NCI-H2196 treated with DMSO at 0.1 percent for 48 hours (cell line): ENCODE measurements around the gene CBX8.

Source experiments
- DNase-seq: peaks from one replicate; lab custom pipeline; 2025; ENCODE audit not compliant: unreplicated experiment; lab: John Stamatoyannopoulos, UW

CBX8 gene

DNA sequence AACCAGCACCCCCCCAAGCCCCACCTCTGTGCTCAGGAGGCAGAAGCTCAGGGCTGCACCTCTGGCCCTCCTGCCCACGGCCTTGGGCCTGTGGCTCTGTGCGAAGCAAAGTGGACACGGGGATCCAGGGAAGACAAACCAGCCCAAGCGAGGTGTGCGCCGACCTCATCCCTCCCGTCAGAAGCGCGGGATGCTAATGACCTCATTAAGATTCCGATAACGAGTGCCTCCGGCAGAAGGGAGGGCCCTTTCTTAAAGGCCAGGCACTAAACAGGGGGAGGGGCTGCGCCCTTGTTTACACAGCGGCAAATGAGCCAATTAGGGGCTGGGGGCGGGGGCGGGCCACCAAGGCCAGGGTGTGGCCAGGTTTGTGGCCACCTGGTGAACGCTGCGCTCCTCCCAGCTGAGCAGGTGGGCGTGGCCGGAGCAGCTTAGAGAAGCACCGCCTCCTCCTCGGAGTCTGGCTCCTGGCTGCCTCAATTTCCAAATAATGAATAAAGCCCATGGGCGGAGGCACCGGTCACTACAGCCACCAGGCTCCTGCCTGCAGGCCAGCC, 39.2 kb upstream of the CBX8 start:
- DNase-seq = peak; percentile 93

- no peak for DNase-seq
Observed at GRCh38 chr17:79835470-79835899, 38.6 kb upstream of the CBX8 start.

- DNase-seq = no peak
Observed at GRCh38 chr17:79834565-79835469, 37.9 kb upstream of the CBX8 start.

DNA sequence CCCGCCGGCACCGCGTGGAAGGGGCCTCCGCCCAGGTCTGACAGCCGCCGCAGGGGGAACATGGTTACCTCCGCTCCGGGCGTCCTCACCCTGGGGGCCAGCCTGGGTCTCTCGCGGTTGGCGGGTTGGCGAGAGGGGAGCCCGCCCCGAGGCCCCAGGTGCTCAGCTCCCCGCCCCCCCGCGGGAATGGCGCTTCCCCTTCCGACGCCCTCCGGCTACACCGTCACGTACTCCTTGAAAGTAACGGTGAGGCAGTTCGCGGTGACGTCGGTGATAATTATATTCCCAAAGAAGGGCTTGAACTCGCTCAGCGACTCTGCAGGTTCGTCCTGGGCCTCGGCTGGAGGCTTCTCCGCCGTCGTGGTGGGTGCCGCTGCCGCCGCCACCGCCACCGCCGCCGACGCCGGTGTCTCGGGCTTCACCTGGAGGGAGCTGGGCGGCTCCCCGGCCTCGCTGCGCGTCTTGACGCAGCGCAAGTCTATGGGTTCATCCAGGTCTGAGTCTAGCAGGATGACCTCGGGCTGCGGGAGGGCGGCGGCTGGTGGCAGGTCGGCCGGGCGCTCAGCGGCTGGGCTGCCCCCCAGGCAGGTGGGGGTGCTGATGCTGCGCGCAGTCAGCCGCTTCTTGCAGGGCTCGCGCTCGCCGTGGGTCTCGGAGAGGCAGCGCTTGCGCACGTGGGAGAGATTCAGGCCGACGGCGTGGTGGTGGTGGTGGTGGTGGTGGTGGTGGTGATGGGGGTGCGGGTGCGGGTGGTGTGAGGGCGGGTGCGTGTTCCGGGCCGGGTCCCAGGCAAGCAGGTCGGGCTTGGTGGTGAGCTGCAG, 37.1 kb upstream of the CBX8 start:
- DNase-seq = no peak

- DNase-seq = no peak
Observed at GRCh38 chr17:79833110-79833450, 36.2 kb upstream of the CBX8 start.

GRCh38 chr17:79832218-79833109, 35.6 kb upstream of the CBX8 start:
- DNase-seq = no peak

- peak; percentile 97 for DNase-seq
Observed at GRCh38 chr17:79831265-79832217, 34.7 kb upstream of the CBX8 start.

GRCh38 chr17:79830763-79831264, 33.9 kb upstream of the CBX8 start:
- DNase-seq = peak; percentile 74

DNA sequence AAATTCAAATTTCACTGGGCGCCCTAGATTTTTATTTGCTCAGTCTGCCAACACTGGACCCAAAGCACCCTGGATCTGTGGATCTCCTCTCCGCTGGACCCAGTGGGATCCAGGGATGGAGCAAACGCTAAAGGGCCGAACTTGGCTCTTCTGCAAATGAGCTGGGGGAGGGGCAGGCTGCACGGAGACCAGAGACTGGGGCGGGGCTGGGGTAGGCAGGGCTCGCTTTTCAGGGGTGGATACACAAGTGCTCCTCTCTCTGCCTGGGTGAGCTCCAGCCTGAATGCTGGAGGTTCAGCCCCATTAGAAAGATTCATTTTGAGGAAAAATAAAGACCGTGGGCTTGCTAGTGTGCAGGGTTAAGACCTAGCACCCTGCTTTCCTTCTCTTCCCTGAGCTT, 33.4 kb upstream of the CBX8 start:
- DNase-seq = no peak

GRCh38 chr17:79829457-79829856, 32.6 kb upstream of the CBX8 start:
- DNase-seq = no peak

DNA sequence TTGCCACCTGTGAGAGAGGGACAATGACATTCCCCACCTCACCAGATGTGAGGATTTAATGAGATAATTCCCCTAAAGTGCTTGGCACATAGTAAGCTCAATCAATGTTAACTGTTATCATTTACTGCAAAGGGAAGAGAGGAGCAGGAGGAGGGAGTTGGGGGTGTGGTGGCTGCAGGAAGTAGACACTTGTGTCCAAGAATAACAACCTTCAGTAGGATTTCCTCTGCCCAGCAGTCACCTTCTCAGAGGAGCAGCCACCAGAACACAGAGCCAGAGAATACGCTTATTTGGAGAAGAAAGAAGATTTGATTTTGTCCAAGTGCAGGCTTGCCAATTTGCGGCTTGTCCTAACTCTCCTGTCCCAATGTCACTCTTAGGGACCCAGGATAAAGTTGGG, 32.1 kb upstream of the CBX8 start:
- no peak for DNase-seq

- no peak for DNase-seq
Observed at GRCh38 chr17:79826841-79827578, 30.1 kb upstream of the CBX8 start.

GRCh38 chr17:79826204-79826680, 29.4 kb upstream of the CBX8 start:
- DNase-seq = no peak

DNA sequence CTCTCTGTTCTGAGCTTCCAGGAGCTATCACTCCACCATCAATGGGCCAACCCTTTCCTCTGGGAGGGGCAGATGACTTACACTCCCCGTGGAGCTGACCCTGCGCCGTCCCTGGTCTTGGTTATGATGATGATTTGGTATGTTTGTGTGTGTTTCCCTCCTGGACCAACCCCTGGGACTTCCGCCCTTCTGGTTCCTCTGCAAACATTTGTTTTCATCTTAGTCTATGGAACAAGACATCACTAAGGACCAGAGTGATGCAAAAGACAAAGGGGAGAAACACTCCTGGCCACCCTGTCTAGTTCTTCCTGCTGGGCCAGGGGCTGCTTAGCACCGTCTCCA, 28.7 kb upstream of the CBX8 start:
- no peak for DNase-seq

- DNase-seq = no peak
Observed at GRCh38 chr17:79824893-79825579, 28.2 kb upstream of the CBX8 start.

DNA sequence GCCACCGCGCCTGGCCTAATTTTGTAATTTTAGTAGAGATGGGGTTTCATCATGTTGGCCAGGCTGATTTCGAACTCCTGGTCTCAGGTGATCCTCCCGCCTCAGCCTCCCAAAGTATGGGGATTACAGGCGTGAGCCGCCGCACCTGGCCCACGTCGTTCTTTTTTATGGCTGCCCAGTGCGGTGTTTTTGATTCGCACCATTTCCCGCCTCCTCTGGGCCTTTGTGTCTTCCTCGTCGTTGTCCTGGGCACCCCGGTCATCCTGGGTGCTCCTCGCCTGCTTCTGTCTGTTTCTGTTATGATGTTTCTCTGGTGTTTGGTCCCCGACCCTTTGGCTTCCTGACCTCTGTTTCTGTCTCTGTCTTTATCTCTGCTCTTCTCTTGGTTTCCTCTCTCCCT, 27.4 kb upstream of the CBX8 start:
- DNase-seq = no peak

GRCh38 chr17:79822583-79823124, 25.8 kb upstream of the CBX8 start:
- DNase-seq = no peak
